Activated CD4-positive, alpha-beta T cell treated with anti-CD3 and anti-CD28 coated beads, Interleukin-2, amount 10 ng/mL, durations not matched to agents 24 days and 14 days (primary cell): ENCODE data around the gene TMEM259. TPM values are rescaled to one million over a fixed set of nuclear protein-coding genes. Genes with fewer than 3 reads are reported as not detected.

Experiments used
- DNase-seq: peaks from one replicate; pipeline ENCODE4 v3.0.0; 2022
- H3K27ac Mint-ChIP-seq: one replicate; pipeline ENCODE4 v1.8.0; 2022; ENCODE audit warnings: mild to moderate bottlenecking, mixed read lengths
- H3K27me3 Mint-ChIP-seq: one replicate; pipeline ENCODE4 v1.8.0; 2022; ENCODE audit warnings: mixed read lengths
- H3K36me3 Mint-ChIP-seq: one replicate; pipeline ENCODE4 v1.8.0; 2022; ENCODE audit warnings: low read depth, mild to moderate bottlenecking, mixed read lengths
- H3K4me1 Mint-ChIP-seq: one replicate; pipeline ENCODE4 v1.8.0; 2021; ENCODE audit warnings: mixed read lengths
- H3K4me3 Mint-ChIP-seq: one replicate; pipeline ENCODE4 v1.8.0; 2022; ENCODE audit warnings: mild to moderate bottlenecking, moderate library complexity, mixed read lengths
- H3K9me3 Mint-ChIP-seq: one replicate; pipeline ENCODE4 v1.8.0; 2021; ENCODE audit warnings: mixed read lengths
- intact Hi-C: fragments of 100-400 bp; cut with micrococcal nuclease; formaldehyde crosslinking; loops from one replicate; pipeline ENCODE4 v1.15.1; 2023
- total RNA-seq: library from RNA; stranded (reverse); gene quantifications from 2 replicates; pipeline ENCODE4 v1.2.3, GENCODE V29; 2022

The TMEM259 gene
- total RNA-seq, 1 donor from 2014 or later = 156 TPM

- Mint-ChIP-seq H3K27me3 (no peaks in the 10 kb centered on the region), H3K9me3 (no peaks in the 10 kb centered on the region), H3K4me3 (no peak overlapping the region), H3K36me3 (no peaks in the 10 kb centered on the region), H3K4me1 (peaks cover 22% of the 10 kb centered on the region), H3K27ac (no peak overlapping the region)
- intact Hi-C loops = no loop called here
- peak; percentile 93 for DNase-seq
Measured at GRCh38 chr19:1063030-1063908, 42.3 kb upstream of the TMEM259 start.

DNA sequence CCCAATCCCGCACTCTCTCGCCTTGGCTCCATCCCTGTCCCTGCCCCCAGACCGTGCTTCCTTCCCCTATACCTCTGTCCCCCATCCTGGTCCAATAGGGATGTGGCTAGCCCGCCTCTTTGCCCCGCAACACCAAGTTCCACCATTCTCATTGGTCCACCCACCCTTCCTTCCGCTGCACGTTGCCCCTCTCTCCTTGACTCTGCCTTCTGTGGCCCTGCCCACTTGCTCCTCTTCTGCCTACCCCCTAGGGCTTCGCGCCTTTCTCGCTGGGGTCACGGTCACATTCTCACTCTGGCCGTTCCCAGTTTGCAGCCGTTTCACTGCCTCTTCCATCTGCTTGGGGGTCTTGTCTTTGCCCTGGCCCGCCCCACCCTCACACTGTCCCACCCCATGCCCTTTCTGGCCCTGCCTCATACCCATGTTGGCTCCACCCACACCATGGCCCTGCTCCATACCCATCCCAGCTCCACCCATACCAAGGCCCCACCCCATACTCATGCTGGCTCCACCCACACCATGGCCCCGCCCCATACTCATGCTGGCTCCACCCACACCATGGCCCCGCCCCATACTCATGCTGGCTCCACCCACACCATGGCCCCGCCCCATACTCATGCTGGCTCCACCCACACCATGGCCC is 41.6 kb upstream of the TMEM259 start:
- Mint-ChIP-seq H3K27me3 (no peaks in the 10 kb centered on the region), H3K9me3 (no peaks in the 10 kb centered on the region), H3K27ac (peak overlapping the region; percentile 45), H3K36me3 (peaks cover under 1% of the 10 kb centered on the region), H3K4me1 (peaks cover 27% of the 10 kb centered on the region), H3K4me3 (no peak overlapping the region)
- DNase-seq = no peak
- intact Hi-C loops = no loop called here

DNA sequence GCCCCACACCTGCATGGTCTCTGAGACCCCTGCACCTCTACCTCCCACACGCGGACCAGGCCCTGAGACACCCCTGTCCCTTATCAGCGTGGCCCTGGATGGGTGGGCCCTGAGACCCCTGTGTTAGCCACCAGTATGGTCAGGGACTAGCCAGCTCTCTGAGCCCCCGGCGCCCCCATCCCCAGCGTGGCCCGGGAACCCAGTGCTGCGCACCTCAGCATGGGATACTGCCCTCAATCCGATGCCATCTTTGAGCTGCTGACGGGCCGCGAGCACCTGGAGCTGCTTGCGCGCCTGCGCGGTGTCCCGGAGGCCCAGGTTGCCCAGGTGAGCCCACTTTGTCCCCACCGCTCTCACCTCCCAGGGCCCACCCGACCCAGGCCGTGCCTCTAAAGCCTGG is 41.1 kb upstream of the TMEM259 start:
- Mint-ChIP-seq H3K36me3 (peaks cover 3% of the 10 kb centered on the region), H3K27me3 (no peaks in the 10 kb centered on the region), H3K4me3 (no peak overlapping the region), H3K27ac (no peak overlapping the region), H3K4me1 (peaks cover 30% of the 10 kb centered on the region), H3K9me3 (no peaks in the 10 kb centered on the region)
- no peak for DNase-seq
- intact Hi-C loops = no loop called here

DNA sequence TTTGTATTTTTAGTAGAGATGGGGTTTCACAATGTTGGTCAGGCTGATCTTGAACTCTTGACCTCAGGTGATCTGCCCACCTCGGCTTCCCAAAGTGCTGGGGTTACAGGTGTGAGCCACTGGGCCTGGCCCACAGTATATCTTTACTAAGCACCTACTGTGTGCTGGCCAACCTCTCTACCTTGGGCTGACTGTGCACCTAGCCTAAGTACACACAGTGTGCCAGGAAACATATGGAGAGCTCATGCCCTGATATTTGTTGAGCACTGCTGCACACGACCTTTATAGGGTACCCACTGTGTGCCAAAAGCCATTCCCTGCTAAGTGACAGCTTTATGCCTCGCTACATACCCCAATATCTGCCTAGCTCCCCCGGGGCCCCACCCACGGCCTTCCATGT is 39.8 kb upstream of the TMEM259 start:
- intact Hi-C loops = no loop called here
- DNase-seq = no peak
- Mint-ChIP-seq H3K36me3 (peaks cover 12% of the 10 kb centered on the region), H3K9me3 (no peaks in the 10 kb centered on the region), H3K4me1 (peaks cover 28% of the 10 kb centered on the region), H3K27ac (no peak overlapping the region), H3K4me3 (no peak overlapping the region), H3K27me3 (no peaks in the 10 kb centered on the region)

DNA sequence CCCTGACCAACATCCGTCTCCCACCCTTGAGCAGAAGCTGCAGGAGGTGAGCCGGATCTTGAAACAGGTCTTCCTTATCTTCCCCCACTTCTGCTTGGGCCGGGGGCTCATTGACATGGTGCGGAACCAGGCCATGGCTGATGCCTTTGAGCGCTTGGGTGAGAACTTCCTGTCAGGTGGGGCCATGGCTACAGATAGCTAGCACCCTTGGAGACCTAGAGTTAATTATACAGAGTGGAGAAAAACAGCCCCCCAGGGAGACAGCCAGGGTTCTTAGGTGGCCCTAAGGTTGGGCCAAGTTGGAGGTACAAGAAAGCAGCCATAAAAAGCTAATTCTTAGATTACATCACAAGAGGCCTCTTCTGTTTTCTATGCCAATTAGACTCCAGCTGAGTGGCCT is 37.2 kb upstream of the TMEM259 start:
- no peak for DNase-seq
- intact Hi-C loops = no loop called here
- no peak overlapping the region for H3K27ac Mint-ChIP-seq

DNA sequence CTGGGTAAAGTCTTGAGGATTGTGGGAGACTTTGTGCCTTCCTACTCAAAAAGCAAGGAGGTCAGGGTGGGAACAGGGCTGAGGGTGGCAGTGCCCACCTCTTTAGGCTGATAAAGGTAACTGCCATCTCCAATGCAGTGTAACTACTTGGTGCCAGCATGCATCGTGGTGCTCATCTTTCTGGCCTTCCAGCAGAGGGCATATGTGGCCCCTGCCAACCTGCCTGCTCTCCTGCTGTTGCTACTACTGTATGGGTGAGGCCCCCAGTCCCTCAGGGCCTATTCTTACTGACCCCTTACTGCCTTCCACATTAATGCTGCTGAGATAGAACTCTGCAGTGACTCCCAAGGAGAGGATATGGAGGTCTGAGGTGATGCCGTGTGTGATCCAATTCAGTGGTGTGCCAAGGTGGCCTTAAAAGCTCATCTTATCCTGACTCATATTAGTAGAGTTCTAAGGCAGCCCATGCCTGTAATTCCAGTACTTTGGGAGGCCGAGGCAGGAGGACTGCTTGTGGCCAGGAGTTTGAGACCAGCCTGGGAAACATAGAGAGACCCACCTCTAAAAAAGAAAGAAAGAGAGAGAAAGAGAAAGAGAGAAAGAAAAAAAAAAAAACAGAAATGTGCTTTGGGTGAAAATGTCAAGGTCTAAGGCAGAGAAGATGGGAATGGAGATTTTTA is 36.4 kb upstream of the TMEM259 start:
- Mint-ChIP-seq H3K4me3 (no peak overlapping the region), H3K27ac (peak overlapping the region; percentile 38), H3K4me1 (peaks cover 16% of the 10 kb centered on the region), H3K9me3 (no peaks in the 10 kb centered on the region), H3K27me3 (no peaks in the 10 kb centered on the region), H3K36me3 (peaks cover 13% of the 10 kb centered on the region)
- intact Hi-C loops = no loop called here
- DNase-seq = peak; percentile 80

More for the DNA sequence above, 37.2 kb upstream of the TMEM259 start:
- Mint-ChIP-seq H3K36me3 (peaks cover 13% of the 10 kb centered on the region), H3K4me3 (no peak overlapping the region), H3K4me1 (peaks cover 16% of the 10 kb centered on the region), H3K27me3 (no peaks in the 10 kb centered on the region), H3K9me3 (no peaks in the 10 kb centered on the region)

GRCh38 chr19:1055886-1056620 is 35.1 kb upstream of the TMEM259 start:
- H3K36me3 Mint-ChIP-seq = peaks cover 15% of the 10 kb centered on the region
- no peak for DNase-seq
- H3K27me3 Mint-ChIP-seq = no peaks in the 10 kb centered on the region
- intact Hi-C loops = no loop called here
- H3K27ac Mint-ChIP-seq = no peak overlapping the region
- no peaks in the 10 kb centered on the region for H3K9me3 Mint-ChIP-seq
- no peak overlapping the region for H3K4me3 Mint-ChIP-seq
- H3K4me1 Mint-ChIP-seq = peaks cover 15% of the 10 kb centered on the region

DNA sequence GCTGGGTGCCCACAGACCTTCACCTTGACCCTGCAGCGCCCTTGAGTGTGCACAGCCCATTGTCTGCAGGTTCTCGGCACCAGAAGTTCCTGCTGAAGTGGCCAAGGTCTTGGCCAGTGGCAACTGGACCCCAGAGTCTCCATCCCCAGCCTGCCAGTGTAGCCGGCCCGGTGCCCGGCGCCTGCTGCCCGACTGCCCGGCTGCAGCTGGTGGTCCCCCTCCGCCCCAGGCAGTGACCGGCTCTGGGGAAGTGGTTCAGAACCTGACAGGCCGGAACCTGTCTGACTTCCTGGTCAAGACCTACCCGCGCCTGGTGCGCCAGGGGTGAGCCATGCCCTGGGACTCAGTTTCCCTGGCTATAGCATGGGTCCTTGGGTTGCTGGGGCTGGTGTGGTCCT is 34.1 kb upstream of the TMEM259 start:
- no peak overlapping the region for H3K4me3 Mint-ChIP-seq
- intact Hi-C loops = no loop called here
- no peak for DNase-seq
- H3K4me1 Mint-ChIP-seq = peaks cover 15% of the 10 kb centered on the region
- H3K27ac Mint-ChIP-seq = no peak overlapping the region
- peaks cover 15% of the 10 kb centered on the region for H3K36me3 Mint-ChIP-seq
- no peaks in the 10 kb centered on the region for H3K9me3 Mint-ChIP-seq
- H3K27me3 Mint-ChIP-seq = no peaks in the 10 kb centered on the region

DNA sequence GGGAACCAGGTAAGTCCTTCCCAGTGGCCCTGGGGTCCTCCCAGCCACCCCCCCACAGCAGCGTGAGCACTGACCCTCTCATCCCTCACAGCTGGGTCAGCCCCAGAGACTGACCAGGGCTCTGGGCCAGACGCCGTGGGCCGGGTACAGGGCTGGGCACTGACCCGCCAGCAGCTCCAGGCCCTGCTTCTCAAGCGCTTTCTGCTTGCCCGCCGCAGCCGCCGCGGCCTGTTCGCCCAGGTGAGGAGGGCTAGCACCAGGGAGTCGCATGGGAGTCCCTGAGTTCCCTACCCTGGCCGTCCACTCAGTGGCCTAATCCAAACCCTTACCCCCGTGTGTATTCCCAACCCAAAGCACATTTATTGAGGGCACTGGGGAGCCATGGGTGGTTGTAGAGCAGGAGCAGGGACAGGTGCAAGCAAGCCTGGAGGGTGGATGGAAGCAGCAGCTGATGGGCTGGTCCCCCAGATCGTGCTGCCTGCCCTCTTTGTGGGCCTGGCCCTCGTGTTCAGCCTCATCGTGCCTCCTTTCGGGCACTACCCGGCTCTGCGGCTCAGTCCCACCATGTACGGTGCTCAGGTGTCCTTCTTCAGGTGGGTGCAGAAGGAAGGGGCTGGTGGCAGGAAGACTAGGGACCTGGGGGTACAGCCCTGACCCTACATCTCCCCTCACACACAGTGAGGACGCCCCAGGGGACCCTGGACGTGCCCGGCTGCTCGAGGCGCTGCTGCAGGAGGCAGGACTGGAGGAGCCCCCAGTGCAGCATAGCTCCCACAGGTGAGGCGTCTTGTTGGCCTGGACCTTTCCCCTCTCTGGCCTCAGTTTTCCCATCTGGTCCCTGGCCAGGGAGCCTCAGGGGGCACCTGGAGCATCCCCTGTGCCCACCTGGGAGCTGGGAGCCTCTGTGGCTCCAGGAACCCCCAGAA is 33.4 kb upstream of the TMEM259 start:
- no peaks in the 10 kb centered on the region for H3K9me3 Mint-ChIP-seq
- H3K36me3 Mint-ChIP-seq = peaks cover 15% of the 10 kb centered on the region
- H3K27ac Mint-ChIP-seq = no peak overlapping the region
- peaks cover 15% of the 10 kb centered on the region for H3K4me1 Mint-ChIP-seq
- DNase-seq = no peak
- H3K4me3 Mint-ChIP-seq = no peak overlapping the region
- H3K27me3 Mint-ChIP-seq = no peaks in the 10 kb centered on the region
- intact Hi-C loops = no loop called here

- intact Hi-C loops = no loop called here
- Mint-ChIP-seq H3K36me3 (peaks cover 15% of the 10 kb centered on the region), H3K27ac (peak overlapping the region; percentile 66), H3K4me3 (no peak overlapping the region), H3K9me3 (no peaks in the 10 kb centered on the region), H3K4me1 (peaks cover 15% of the 10 kb centered on the region), H3K27me3 (no peaks in the 10 kb centered on the region)
- no peak for DNase-seq
Measured at GRCh38 chr19:1053176-1054101, 32.5 kb upstream of the TMEM259 start.

GRCh38 chr19:1052349-1052975 is 31.5 kb upstream of the TMEM259 start:
- intact Hi-C loops = no loop called here
- Mint-ChIP-seq H3K27me3 (no peaks in the 10 kb centered on the region), H3K36me3 (peaks cover 14% of the 10 kb centered on the region), H3K4me1 (peaks cover 10% of the 10 kb centered on the region), H3K27ac (peak overlapping the region; percentile 66), H3K4me3 (no peak overlapping the region), H3K9me3 (no peaks in the 10 kb centered on the region)
- DNase-seq = no peak

- Mint-ChIP-seq H3K9me3 (no peaks in the 10 kb centered on the region), H3K36me3 (peaks cover 11% of the 10 kb centered on the region), H3K27me3 (no peaks in the 10 kb centered on the region), H3K4me1 (peaks cover 7% of the 10 kb centered on the region), H3K4me3 (no peak overlapping the region), H3K27ac (no peak overlapping the region)
- intact Hi-C loops = no loop called here
- DNase-seq = no peak
Measured at GRCh38 chr19:1051791-1052190, 30.9 kb upstream of the TMEM259 start.
